ENCODE data around the gene MTERF4. TPM values are rescaled to one million over a fixed set of nuclear protein-coding genes. Genes with fewer than 3 reads are reported as not detected.

Gene MTERF4
- total and polyA plus RNA-seq, 2 of the 13 experiments (the other 11 are each of a cell fraction or from before 2014, with no cell fraction given): 50.5 to 59.8 TPM

GRCh38 chr2:241103176-241103595 is 1.1 kb upstream of the MTERF4 start (continued):
- no peak for TF ChIP-seq USF2 (IDR thresholded peaks at IDR 0.05; ENCODE audit: low read depth, low read length)
- no peak for TF ChIP-seq USF2 (CRISPR knock-in tag; IDR thresholded peaks at IDR 0.05; ENCODE audit: borderline replicate concordance)
- TF ChIP-seq ZNF549 (CRISPR knock-in tag; IDR thresholded peaks at IDR 0.05): no peak
- no peak for TF ChIP-seq SATB2 (CRISPR knock-in tag; IDR thresholded peaks at IDR 0.05)
- TF ChIP-seq ZNF768 (CRISPR knock-in tag; IDR thresholded peaks at IDR 0.05): no peak
- no peak for TF ChIP-seq ZNF260 (CRISPR knock-in tag; IDR thresholded peaks at IDR 0.05; ENCODE audit: borderline replicate concordance, low read depth)
- TF ChIP-seq HOXA9 (CRISPR knock-in tag; IDR thresholded peaks at IDR 0.05; ENCODE audit: borderline replicate concordance): no peak
- no peak for TF ChIP-seq ZNF691 (CRISPR knock-in tag; IDR thresholded peaks at IDR 0.05; ENCODE audit: borderline replicate concordance, low read depth)
- no peak for TF ChIP-seq ZNF121 (CRISPR knock-in tag; IDR thresholded peaks at IDR 0.05)
- no peak for TF ChIP-seq GATA4 (IDR thresholded peaks at IDR 0.05; ENCODE audit: borderline replicate concordance, low read depth)
- no peak for TF ChIP-seq JDP2 (CRISPR knock-in tag; IDR thresholded peaks at IDR 0.05; ENCODE audit: borderline replicate concordance)
- 0 out of 2 replicates have a peak, but pooled peaks have one; percentile 47 for TF ChIP-seq TSC22D2 (CRISPR knock-in tag; IDR thresholded peaks at IDR 0.05; ENCODE audit: borderline replicate concordance)
- no peak for TF ChIP-seq PAWR (CRISPR knock-in tag; IDR thresholded peaks at IDR 0.05; ENCODE audit: borderline replicate concordance)
- TF ChIP-seq ZNF276 (CRISPR knock-in tag; IDR thresholded peaks at IDR 0.05; ENCODE audit: low read depth): no peak
- no peak for TF ChIP-seq KLF13 (CRISPR knock-in tag; IDR thresholded peaks at IDR 0.05)
- TF ChIP-seq CREBL2 (CRISPR knock-in tag; IDR thresholded peaks at IDR 0.05; ENCODE audit: borderline replicate concordance): no peak
- TF ChIP-seq KLF9 (CRISPR knock-in tag; IDR thresholded peaks at IDR 0.05; ENCODE audit: low read depth): no peak
- TF ChIP-seq ZBTB34 (CRISPR knock-in tag; IDR thresholded peaks at IDR 0.05): 0 out of 2 replicates have a peak, but pooled peaks have one; percentile 38
- 0 out of 2 replicates have a peak, but pooled peaks have one; percentile 13 for TF ChIP-seq GABPB1 (CRISPR knock-in tag; IDR thresholded peaks at IDR 0.05)
- TF ChIP-seq GZF1 (CRISPR knock-in tag; IDR thresholded peaks at IDR 0.05): no peak
- no peak for TF ChIP-seq CHD2 (IDR thresholded peaks at IDR 0.05; ENCODE audit: low read depth, low read length)
- TF ChIP-seq CBX1 (IDR thresholded peaks at IDR 0.05; ENCODE audit: low read depth): no peak
- TF ChIP-seq ZNF354B (CRISPR knock-in tag; IDR thresholded peaks at IDR 0.05): 0 out of 2 replicates have a peak, but pooled peaks have one; percentile 19
- TF ChIP-seq NR2F1 (CRISPR knock-in tag; IDR thresholded peaks at IDR 0.05): no peak
- no peak for TF ChIP-seq ZNF567 (CRISPR knock-in tag; IDR thresholded peaks at IDR 0.05; ENCODE audit: borderline replicate concordance)
